NCI-H2196 treated with DMSO at 0.1 percent for 48 hours (cell line): ENCODE measurements around the gene ZNF500.

Experiments
- DNase-seq: peaks from one replicate; lab custom pipeline; 2025; ENCODE audit not compliant: unreplicated experiment; lab: John Stamatoyannopoulos, UW

ZNF500 gene

GRCh38 chr16:4775005-4775404, 8.0 kb upstream of the ZNF500 start:
- no peak for DNase-seq

- no peak for DNase-seq
Measured at GRCh38 chr16:4772351-4772750, 5.4 kb upstream of the ZNF500 start.

DNA sequence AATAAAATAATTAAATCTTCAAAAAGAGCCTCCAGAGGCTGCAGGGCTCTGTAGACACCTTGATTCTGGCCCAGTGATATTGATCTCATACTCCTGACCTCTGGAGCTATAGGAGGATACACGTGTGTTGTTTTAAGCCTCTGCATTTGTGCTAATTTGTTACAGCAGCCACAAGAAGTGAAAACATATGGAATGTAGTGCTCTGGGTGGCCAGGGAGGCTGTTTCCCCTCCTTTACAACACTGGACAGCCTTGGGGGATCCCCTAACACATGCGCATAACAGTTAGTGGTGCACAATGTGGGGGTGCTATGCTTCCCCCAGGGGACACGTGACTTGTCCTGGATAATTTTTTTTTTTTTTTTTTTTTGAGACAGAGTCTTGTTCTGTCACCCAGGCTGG, 4.7 kb upstream of the ZNF500 start:
- DNase-seq = no peak

DNA sequence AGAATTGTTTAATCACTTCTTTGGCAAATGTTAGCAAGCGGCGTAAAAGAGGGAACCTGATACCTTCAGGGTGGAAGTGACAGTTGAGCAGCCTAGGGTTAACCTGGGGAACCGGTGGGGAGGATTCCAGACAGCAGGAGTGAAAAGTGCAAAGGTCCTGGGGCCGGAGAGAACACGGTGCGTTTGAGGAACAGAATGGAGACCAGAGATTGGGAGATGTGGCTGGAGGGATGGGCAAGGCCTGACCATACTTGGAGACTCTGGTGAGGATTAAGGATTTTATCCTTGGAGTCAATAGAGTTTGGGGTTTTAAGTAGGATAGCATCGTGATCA, 2.3 kb upstream of the ZNF500 start:
- DNase-seq = no peak

DNA sequence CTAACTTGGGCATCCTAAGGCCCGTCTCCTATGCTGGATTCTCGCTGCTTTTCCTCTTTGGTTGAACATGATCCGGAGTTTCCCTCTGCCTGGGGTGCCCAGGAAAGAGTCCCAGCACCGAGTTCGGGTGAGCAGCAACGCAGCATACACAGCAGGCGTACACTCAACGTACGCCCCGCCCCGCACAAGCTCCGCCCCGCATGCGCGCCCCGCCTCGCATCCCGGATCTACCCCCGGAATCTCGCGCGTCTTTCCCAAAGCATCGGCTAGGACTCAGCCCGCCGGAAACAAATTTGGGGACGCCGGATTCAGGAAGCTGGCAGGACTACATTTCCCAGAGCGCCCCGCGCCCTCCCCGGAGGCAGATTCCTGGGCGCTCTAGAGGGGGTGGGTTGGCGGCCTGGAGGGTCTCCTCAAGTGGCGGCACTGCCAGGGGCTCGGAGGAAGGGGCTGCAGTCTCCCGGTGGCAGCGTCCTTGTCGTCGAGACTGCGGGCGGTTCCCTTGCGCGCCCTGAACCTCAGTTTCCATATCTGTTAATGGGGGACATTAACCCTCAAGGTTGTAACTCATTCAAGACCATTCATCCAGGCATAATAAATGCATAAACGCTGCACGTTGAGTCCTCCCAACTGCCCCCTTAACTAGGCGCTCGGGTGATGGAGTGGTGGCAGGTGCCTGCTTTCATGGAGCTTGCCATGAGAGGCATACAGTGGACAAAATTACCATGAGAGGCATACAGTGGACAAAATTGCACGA, 1.8 kb upstream of the ZNF500 start:
- peak; percentile 91 for DNase-seq

DNA sequence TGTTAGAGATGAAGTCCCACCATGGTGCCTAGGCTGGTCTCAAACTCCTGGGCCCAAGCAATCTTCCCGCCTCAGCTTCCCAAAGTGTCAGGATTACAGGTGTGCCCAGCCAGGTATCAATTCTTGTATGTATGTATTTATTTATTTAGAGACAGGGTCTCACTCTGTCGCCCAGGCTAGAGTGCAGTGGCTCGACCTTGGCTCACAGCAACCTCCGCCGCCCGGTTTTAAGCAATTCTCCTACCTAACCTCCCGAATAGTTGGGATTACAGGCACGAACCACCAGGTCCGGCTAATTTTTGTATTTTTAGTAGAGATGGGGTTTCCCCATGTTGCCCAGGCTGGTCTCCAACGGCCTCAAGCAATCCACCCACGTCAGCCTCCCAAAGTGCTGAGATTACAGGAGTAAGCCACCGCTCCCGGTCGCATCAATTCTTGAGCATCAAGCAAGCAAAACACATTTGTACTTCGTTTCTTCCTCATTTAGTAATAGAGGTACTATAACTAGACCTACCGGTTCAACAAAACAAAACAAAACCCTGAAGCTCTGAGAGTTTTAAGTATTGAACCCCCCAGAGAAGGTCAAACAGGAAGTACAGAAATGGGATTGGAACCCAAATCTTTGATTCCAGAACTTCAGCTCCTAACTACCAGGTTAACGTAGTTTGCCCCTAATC, 1.0 kb upstream of the ZNF500 start:
- no peak for DNase-seq

- DNase-seq = no peak
Measured at GRCh38 chr16:4765511-4766474, 1.2 kb downstream of the ZNF500 start.

GRCh38 chr16:4763791-4764190, 3.2 kb downstream of the ZNF500 start:
- no peak for DNase-seq

GRCh38 chr16:4762205-4762604, 4.8 kb downstream of the ZNF500 start:
- DNase-seq = no peak

GRCh38 chr16:4760221-4760910, 6.6 kb downstream of the ZNF500 start:
- no peak for DNase-seq

DNA sequence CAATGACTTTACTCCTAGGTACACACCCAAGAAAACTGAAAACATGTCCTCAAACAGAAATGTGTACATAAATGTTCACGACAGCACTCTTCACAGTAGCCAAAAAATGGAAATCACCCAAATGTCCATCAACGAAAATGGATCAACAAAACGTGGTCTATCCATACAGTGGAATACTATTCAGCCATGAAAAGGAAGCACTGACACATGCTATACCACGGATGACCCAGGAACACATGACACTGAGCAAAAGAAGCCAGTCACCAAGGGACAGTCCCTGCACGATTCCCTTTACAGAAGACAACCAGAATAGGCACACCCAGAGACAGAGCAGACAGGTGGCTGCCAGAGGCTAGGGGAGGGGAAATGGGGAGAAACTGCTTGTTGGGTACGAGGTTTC, 11.3 kb downstream of the ZNF500 start:
- DNase-seq = no peak

DNA sequence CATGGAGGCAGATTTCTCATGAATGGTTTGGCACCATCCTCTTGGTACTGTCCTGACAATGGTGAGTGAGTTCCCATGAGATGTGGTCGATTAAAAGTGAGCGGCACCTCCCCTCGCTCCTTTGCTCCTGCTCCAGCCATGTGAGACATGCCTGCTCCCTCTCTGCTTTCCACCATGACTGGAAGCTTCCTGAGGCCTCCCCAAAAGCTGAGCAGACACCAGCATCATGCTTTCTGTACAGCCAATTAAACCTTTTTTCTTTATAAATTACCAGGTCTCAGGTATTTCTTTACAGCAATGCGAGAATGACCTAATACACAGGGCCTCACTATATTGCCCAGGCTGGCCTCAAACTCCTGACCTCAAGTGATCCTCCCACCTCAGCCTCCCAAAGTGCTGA, 12.1 kb downstream of the ZNF500 start:
- DNase-seq = no peak

GRCh38 chr16:4753227-4753626, 13.7 kb downstream of the ZNF500 start:
- no peak for DNase-seq

GRCh38 chr16:4752351-4753100, 14.4 kb downstream of the ZNF500 start:
- no peak for DNase-seq

- no peak for DNase-seq
Measured at GRCh38 chr16:4750896-4751295, 16.1 kb downstream of the ZNF500 start.

GRCh38 chr16:4749700-4750257, 17.2 kb downstream of the ZNF500 start:
- DNase-seq = no peak

- no peak for DNase-seq
Measured at GRCh38 chr16:4748682-4749411, 18.1 kb downstream of the ZNF500 start.

DNA sequence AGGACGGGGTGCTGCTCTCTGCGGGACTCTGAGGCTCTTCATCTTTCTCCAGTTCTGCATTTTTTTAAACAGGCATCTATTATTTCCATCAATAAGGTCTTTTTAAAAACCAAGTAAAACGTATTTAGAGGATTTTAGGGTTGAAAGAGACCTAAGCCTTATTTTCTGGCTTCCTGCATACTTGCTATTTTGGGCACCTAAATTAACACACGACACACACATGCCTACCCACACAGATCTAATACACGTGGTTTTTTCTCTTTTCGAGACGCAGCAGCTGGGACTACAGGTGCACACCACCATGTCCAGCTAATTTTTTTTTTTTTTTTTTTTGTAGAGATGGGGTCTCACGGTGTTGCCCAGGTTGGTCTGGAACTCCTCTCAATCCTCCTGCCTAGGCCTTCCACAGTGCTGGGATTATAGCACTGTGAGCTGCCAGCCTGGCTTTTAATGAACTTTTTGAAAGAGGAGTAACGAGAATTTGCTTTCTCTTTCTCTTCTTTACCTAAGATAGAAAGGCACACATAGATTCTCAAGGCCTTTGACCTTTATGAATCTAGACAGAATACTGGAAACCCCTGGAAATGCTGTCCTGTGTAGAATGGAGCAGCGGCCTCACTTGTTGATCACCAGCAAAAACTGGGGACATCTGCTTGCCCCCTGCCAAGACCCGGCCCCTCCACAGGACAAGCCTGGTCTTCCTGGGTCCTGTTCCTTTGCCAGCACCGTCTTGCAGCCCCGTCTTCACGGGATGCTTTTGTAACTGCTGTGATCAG, 18.9 kb downstream of the ZNF500 start:
- DNase-seq = no peak
